HG03469 (cell line): Measurements from ENCODE around the gene ANTXRL.
"Not testable (repeated sequence)": the region's sequence is repeated elsewhere in the genome, so short reads cannot be mapped to it uniquely, and the experiment has no call there.

Experiments used
- ATAC-seq: cut with Tn5 transposase; IDR thresholded peaks from one replicate; pipeline ENCODE4 v1.9.1; 2021; ENCODE audit warnings: mild to moderate bottlenecking, moderate library complexity, moderate number of reproducible peaks; ENCODE audit not compliant: unreplicated experiment

Gene ANTXRL

GRCh38 chr10:46272863-46273415 is 13.9 kb upstream of the ANTXRL start:
- ATAC-seq, result no peak

GRCh38 chr10:46273506-46274477 is 13.0 kb upstream of the ANTXRL start:
- no peak for ATAC-seq

GRCh38 chr10:46277840-46278239 is 9.0 kb upstream of the ANTXRL start:
- no peak for ATAC-seq

- not testable (repeated sequence) for ATAC-seq
Observed at GRCh38 chr10:46282421-46282831, 4.4 kb upstream of the ANTXRL start.

GRCh38 chr10:46282842-46283574 is 3.8 kb upstream of the ANTXRL start:
- ATAC-seq, result no peak

GRCh38 chr10:46283580-46284285 is 3.1 kb upstream of the ANTXRL start:
- no peak for ATAC-seq

- ATAC-seq, result peak; percentile 84
Observed at GRCh38 chr10:46284286-46285229, 2.2 kb upstream of the ANTXRL start.

GRCh38 chr10:46285300-46285699 is 1.5 kb upstream of the ANTXRL start:
- no peak for ATAC-seq

GRCh38 chr10:46285966-46286620 is 704 bp upstream of the ANTXRL start:
- no peak for ATAC-seq

- ATAC-seq, result no peak
Observed at GRCh38 chr10:46287846-46288477, 1.2 kb downstream of the ANTXRL start.

GRCh38 chr10:46288601-46289206 is 1.9 kb downstream of the ANTXRL start:
- ATAC-seq, result no peak

- no peak for ATAC-seq
Observed at GRCh38 chr10:46289209-46289810, 2.5 kb downstream of the ANTXRL start.

- no peak for ATAC-seq
Observed at GRCh38 chr10:46290101-46290886, 3.5 kb downstream of the ANTXRL start.

GRCh38 chr10:46291817-46292572 is 5.2 kb downstream of the ANTXRL start:
- ATAC-seq, result no peak

- ATAC-seq, result no peak
Observed at GRCh38 chr10:46292573-46293023, 5.8 kb downstream of the ANTXRL start.

- no peak for ATAC-seq
Observed at GRCh38 chr10:46293228-46293627, 6.4 kb downstream of the ANTXRL start.
